Measurements from ENCODE around the gene PTPRK.

The PTPRK gene

DNA sequence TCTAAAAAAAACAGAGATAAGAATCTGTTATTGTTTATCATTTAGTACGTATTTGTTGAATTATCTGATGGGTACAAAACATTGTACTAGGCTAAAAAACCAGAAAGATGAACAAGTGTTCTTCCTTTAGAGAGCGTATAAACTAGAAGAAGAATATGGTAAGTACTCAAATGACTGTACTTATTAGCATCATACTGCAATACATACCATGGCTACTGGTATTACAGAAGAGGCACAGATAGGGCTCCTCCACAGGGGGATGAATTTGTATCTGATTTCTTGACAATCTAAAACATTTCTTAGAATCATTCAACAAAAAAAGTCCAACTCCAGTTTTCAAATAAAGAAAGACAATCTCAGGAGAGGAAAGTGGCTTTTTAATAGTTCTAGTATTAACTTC is 501.6 kb downstream of the PTPRK start:
- no peak for DNase-seq (ENCODE audit: extremely low spot score)
- ChIA-PET POLR2A (no interaction called here), CTCF (no interaction called here)
- no peak for TF ChIP-seq NFRKB (IDR thresholded peaks at IDR 0.05)
- no peak for TF ChIP-seq SUZ12 (IDR thresholded peaks at IDR 0.05)
- no peak for TF ChIP-seq BHLHE40 (IDR thresholded peaks at IDR 0.05; ENCODE audit: borderline replicate concordance)
- no peak for TF ChIP-seq HDGF (IDR thresholded peaks at IDR 0.05; ENCODE audit: borderline replicate concordance)
- TF ChIP-seq FOXM1 (IDR thresholded peaks at IDR 0.05; ENCODE audit: borderline replicate concordance), result no peak
- no peak for TF ChIP-seq TARDBP (IDR thresholded peaks at IDR 0.05)
- TF ChIP-seq FOXK2 (IDR thresholded peaks at IDR 0.05), result no peak
- TF ChIP-seq CTBP1 (IDR thresholded peaks at IDR 0.05; ENCODE audit: borderline replicate concordance), result no peak

- no peak for DNase-seq (ENCODE audit: extremely low spot score)
Measured at GRCh38 chr6:128017288-128017687, 503.1 kb downstream of the PTPRK start.

DNA sequence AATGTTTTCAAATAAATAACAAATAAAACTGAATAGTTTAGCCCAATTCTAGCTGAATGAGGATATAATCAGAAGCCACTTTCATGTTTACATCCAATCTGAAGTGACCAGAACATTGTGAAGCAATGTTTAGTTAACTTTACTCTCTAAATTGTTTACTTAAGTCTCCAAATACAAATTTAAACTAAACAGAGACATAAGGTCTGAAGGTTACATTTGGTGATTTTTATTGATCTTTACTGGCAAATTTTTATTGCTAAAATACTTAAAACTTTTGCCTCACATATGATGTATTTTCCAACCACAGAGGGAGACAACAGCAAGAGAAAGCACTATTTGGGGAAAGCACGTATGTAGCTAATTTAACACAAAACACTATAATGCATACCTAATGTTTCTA is 512.7 kb downstream of the PTPRK start:
- TF ChIP-seq ZNF384 (IDR thresholded peaks at IDR 0.05) (no peak), HDGF (IDR thresholded peaks at IDR 0.05; ENCODE audit: borderline replicate concordance) (no peak), TARDBP (IDR thresholded peaks at IDR 0.05) (no peak), CTBP1 (IDR thresholded peaks at IDR 0.05; ENCODE audit: borderline replicate concordance) (no peak)
- POLR2A ChIA-PET, result no interaction called here
- DNase-seq (ENCODE audit: extremely low spot score), result no peak
- CTCF ChIA-PET, result interaction anchor here (1.1 kb wide), 1 partner anchor 18 kb away, joined by 3 read pairs; no protein-coding TSS in a partner anchor

More at GRCh38 chr6:128017288-128017687, 503.1 kb downstream of the PTPRK start:
- ChIA-PET CTCF (no interaction called here), POLR2A (no interaction called here)
- TF ChIP-seq ARNT (IDR thresholded peaks at IDR 0.05), result no peak
- no peak for TF ChIP-seq L3MBTL2 (conservative IDR thresholded peaks at IDR 0.05)
- TF ChIP-seq, protein P1, sequence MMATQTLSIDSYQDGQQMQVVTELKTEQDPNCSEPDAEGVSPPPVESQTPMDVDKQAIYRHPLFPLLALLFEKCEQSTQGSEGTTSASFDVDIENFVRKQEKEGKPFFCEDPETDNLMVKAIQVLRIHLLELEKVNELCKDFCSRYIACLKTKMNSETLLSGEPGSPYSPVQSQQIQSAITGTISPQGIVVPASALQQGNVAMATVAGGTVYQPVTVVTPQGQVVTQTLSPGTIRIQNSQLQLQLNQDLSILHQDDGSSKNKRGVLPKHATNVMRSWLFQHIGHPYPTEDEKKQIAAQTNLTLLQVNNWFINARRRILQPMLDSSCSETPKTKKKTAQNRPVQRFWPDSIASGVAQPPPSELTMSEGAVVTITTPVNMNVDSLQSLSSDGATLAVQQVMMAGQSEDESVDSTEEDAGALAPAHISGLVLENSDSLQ (IDR thresholded peaks at IDR 0.05), result no peak
- TF ChIP-seq BHLHE40 (IDR thresholded peaks at IDR 0.05; ENCODE audit: borderline replicate concordance), result no peak
- TF ChIP-seq FOXK2 (IDR thresholded peaks at IDR 0.05), result no peak

DNA sequence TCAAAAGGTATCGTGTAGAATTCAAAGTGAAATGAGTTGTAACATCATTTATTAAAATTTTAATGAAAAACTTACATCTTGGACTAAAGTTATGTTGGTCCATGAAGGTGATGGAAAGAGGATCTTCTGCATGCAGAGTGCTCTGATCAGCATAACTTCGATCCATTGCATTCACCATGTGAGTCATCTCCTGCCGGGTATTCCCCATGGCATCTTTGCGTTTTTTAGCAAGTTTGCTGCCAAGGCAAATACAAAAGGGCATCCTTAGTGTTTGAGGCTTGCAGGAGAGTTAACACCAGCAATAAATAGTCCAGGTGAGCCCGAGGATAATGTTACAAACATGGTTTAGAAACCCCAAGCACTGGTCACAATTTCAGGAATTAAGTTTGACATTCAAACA is 515.4 kb downstream of the PTPRK start:
- ChIA-PET CTCF (no interaction called here), POLR2A (no interaction called here)
- TF ChIP-seq NFRKB (IDR thresholded peaks at IDR 0.05), result no peak
- no peak for TF ChIP-seq FOXK2 (IDR thresholded peaks at IDR 0.05)
- no peak for TF ChIP-seq L3MBTL2 (conservative IDR thresholded peaks at IDR 0.05)
- no peak for TF ChIP-seq ELF4 (IDR thresholded peaks at IDR 0.05)
- TF ChIP-seq HDGF (IDR thresholded peaks at IDR 0.05; ENCODE audit: borderline replicate concordance), result no peak
- TF ChIP-seq CTBP1 (IDR thresholded peaks at IDR 0.05; ENCODE audit: borderline replicate concordance), result no peak
- no peak for TF ChIP-seq TARDBP (IDR thresholded peaks at IDR 0.05)
- no peak for TF ChIP-seq SUZ12 (IDR thresholded peaks at IDR 0.05)
- TF ChIP-seq, protein P1 (IDR thresholded peaks at IDR 0.05), result no peak
- TF ChIP-seq LEF1 (IDR thresholded peaks at IDR 0.05; ENCODE audit: borderline replicate concordance), result no peak
- TF ChIP-seq ZNF384 (IDR thresholded peaks at IDR 0.05), result no peak
- no peak for TF ChIP-seq ARNT (IDR thresholded peaks at IDR 0.05)
- TF ChIP-seq BHLHE40 (IDR thresholded peaks at IDR 0.05; ENCODE audit: borderline replicate concordance), result no peak
- no peak for TF ChIP-seq SP1 (IDR thresholded peaks at IDR 0.05)
- TF ChIP-seq FOXM1 (IDR thresholded peaks at IDR 0.05; ENCODE audit: borderline replicate concordance), result no peak
- TF ChIP-seq FOXA1 (IDR thresholded peaks at IDR 0.05), result no peak
- DNase-seq (ENCODE audit: extremely low spot score), result no peak

DNA sequence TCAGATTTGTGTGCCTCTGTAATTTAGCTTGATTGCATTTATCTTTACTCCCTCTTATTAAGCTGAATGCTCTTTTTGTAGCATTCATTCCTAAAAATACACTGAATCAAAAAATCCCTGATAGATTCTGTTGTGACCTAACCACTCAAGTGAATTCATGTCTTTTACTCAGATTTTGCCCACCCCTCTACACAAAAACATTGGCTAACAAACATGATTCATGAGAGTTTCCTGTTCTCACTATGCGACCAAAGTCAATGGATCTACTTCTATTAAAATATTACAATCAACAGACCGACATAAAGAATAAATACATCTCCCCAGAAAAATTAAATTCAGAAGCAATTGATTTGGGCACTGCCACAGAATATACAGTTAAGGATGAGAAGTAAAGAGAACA is 520.0 kb downstream of the PTPRK start:
- POLR2A ChIA-PET, result no interaction called here
- CTCF ChIA-PET, result no interaction called here
- TF ChIP-seq SP1 (IDR thresholded peaks at IDR 0.05), result no peak
- no peak for TF ChIP-seq FOXM1 (IDR thresholded peaks at IDR 0.05; ENCODE audit: borderline replicate concordance)
- TF ChIP-seq, protein P1 (IDR thresholded peaks at IDR 0.05), result no peak
- TF ChIP-seq SUZ12 (IDR thresholded peaks at IDR 0.05), result no peak
- no peak for TF ChIP-seq LEF1 (IDR thresholded peaks at IDR 0.05; ENCODE audit: borderline replicate concordance)
- no peak for TF ChIP-seq TARDBP (IDR thresholded peaks at IDR 0.05)
- TF ChIP-seq FOXA1 (IDR thresholded peaks at IDR 0.05), result no peak
- TF ChIP-seq BHLHE40 (IDR thresholded peaks at IDR 0.05; ENCODE audit: borderline replicate concordance), result no peak
- TF ChIP-seq L3MBTL2 (conservative IDR thresholded peaks at IDR 0.05), result no peak
- no peak for TF ChIP-seq FOXK2 (IDR thresholded peaks at IDR 0.05)
- no peak for TF ChIP-seq NFRKB (IDR thresholded peaks at IDR 0.05)
- no peak for DNase-seq (ENCODE audit: extremely low spot score)

GRCh38 chr6:127998985-127999384 is 521.4 kb downstream of the PTPRK start:
- POLR2A ChIA-PET, result no interaction called here
- CTCF ChIA-PET, result no interaction called here
- TF ChIP-seq ARNT (IDR thresholded peaks at IDR 0.05), result no peak
- TF ChIP-seq LEF1 (IDR thresholded peaks at IDR 0.05; ENCODE audit: borderline replicate concordance), result no peak
- TF ChIP-seq SP1 (IDR thresholded peaks at IDR 0.05), result no peak
- no peak for TF ChIP-seq HDGF (IDR thresholded peaks at IDR 0.05; ENCODE audit: borderline replicate concordance)
- TF ChIP-seq, protein P1 (IDR thresholded peaks at IDR 0.05), result no peak
- TF ChIP-seq FOXM1 (IDR thresholded peaks at IDR 0.05; ENCODE audit: borderline replicate concordance), result no peak
- TF ChIP-seq BHLHE40 (IDR thresholded peaks at IDR 0.05; ENCODE audit: borderline replicate concordance), result no peak
- TF ChIP-seq CTBP1 (IDR thresholded peaks at IDR 0.05; ENCODE audit: borderline replicate concordance), result no peak
- no peak for TF ChIP-seq NFRKB (IDR thresholded peaks at IDR 0.05)
- TF ChIP-seq ELF4 (IDR thresholded peaks at IDR 0.05), result no peak
- TF ChIP-seq TARDBP (IDR thresholded peaks at IDR 0.05), result no peak
- no peak for TF ChIP-seq FOXK2 (IDR thresholded peaks at IDR 0.05)
- TF ChIP-seq SUZ12 (IDR thresholded peaks at IDR 0.05), result no peak
- TF ChIP-seq L3MBTL2 (conservative IDR thresholded peaks at IDR 0.05), result no peak
- TF ChIP-seq ZNF384 (IDR thresholded peaks at IDR 0.05), result no peak
- no peak for TF ChIP-seq FOXA1 (IDR thresholded peaks at IDR 0.05)
- DNase-seq (ENCODE audit: extremely low spot score), result no peak

Measured in HEK293T (cell line).